NCI-H1417 treated with DMSO at 0.1 percent for 48 hours (cell line): ENCODE results near the gene FOXD3.

ENCODE experiments used
- DNase-seq: peaks from one replicate; lab custom pipeline; 2025; lab: John Stamatoyannopoulos, UW

The FOXD3 gene

GRCh38 chr1:63322114-63322943 lies at the start of gene FOXD3:
FOXD3 (plus strand) TSS chr1:63322567; CDS start chr1:63323059, 492 bp downstream.
- DNase-seq: no peak

DNA sequence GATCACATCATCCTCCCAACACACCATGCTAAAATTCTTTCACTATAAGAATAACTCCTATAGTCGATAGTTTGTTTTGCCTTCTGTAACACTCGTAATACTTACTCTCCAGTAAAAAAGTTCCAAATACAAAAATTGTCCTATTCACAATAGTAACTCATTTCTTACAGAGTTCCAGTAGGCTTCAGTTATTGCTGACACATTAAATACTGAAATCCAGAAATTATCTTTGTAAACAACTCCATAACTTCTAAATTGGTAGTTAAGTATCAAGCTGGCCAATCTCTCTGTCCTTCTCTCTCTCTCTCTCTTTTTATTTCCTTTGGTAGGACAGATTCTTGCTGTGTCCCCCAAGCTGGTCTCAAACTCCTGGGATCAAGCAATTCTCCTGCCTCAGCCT lies 49.6 kb upstream of the FOXD3 start:
- DNase-seq: no peak

DNA sequence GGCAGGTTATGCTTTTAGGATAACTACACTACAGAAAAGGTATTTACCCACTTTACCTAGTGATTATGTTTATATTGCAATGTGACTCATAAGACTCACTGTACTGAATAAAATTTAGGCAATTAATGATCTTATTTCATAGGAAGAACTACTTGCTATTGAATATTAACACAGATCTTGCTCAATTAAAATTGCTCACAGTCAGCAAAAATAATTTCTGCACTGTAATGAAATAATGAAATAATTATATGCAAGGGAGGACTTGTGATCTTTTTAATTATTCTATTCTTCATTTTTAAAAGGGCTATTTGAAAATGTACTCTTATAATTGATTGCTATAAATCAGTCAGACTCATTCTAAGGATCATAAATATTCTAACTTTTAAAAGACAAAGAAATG lies 48.0 kb upstream of the FOXD3 start:
- no peak for DNase-seq

- no peak for DNase-seq
Measured at GRCh38 chr1:63274979-63275378, 47.4 kb upstream of the FOXD3 start.

DNA sequence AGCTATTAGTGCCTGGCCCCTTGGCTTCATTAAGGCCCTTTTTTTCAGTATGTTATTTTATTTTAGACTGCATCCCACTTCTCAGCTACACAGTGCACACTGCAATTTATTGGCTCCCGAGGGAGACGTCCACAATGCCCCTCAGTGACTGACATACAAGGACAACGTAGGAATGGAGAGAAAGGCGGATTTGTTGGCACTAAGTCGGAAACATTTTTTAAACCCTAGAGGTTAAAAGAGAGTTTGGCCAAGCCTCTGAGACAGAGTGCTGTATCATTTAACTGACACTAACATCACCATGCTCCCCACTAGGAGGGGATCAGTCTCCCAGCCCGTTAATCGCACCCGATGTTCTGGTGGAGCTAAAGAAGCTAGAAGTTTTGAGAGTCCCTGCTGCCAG lies 45.7 kb upstream of the FOXD3 start:
- no peak for DNase-seq

GRCh38 chr1:63277195-63278192 lies 44.9 kb upstream of the FOXD3 start:
- DNase-seq: no peak

DNA sequence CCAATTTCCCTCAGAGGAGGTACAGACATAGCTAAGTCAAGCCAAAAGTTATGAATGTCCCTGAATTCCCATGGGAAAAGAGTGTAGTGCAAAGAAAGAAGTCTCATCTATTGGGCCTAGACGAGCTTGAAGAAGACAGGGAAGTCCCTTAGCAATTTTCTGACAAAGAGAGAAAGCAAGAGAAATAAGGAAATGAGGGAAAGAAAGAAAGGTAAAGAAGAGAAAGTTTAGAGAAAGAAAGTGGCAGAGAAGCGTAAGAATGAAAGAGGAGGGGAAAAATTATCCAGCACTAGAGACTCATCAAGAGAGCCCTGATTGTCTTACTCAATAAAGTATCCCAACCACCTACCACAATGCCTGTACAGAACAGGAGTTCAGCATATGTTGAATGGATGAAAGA lies 40.6 kb upstream of the FOXD3 start:
- DNase-seq: no peak

DNA sequence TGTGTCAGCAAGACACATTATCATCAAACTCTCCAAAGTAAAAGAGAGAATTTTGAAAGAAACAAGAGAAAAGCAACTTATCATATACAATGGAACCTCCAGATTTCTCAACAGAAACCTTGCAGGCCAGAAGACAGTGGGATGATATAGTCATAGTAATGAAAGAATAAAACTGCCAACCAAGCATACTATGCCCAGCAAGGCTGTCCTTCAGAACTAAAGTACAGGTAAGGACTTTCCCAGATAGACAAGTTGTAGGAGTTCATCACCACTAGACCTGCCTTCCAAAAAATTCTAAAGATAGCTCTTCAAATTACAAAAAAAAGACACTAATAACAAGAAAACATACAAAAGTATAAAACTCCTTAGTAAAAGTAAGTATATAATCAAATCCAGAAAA lies 33.2 kb upstream of the FOXD3 start:
- DNase-seq: no peak

- DNase-seq: no peak
Measured at GRCh38 chr1:63294803-63295594, 27.4 kb upstream of the FOXD3 start.

- DNase-seq: no peak
Measured at GRCh38 chr1:63304410-63304809, 18.0 kb upstream of the FOXD3 start.

DNA sequence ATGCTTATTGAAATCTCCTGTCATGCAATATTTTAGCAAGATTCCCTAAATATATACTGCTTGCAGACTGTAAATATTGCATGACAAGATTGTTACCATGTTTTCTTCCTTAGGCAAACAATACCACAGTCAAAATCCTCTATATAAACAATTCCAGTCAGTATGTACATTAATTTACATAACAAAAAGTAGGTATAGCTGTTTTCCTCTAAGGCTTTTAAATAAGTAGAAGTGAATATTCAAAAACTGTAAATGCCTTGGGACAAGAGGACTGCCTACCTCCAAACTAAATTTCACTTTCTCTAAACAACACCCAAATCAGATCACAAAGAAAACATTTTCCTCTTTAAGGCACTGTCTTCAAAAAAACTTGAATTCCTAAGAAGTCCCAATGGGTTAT lies 17.3 kb upstream of the FOXD3 start:
- DNase-seq: no peak

- DNase-seq: no peak
Measured at GRCh38 chr1:63307196-63307794, 15.1 kb upstream of the FOXD3 start.

DNA sequence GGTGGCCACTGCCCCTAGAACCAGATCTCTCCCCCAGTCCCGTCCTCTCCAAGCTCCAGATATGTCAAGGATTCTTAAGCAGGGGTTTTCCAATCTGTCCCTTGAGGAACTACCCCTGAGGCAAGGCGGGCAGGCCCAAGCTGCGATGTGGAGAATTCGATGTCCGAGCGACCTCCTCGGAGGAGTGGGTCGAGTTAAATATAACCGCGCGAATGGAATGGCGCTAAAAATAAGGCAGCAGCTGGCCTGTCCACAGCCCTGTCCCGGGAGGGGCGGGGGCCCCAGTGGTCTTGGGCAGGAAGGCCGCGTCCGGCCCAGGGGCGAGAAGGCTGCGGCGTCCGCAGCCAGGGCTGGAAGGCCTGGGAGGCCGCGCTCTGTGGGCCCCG lies 5.8 kb upstream of the FOXD3 start:
- no peak for DNase-seq

DNA sequence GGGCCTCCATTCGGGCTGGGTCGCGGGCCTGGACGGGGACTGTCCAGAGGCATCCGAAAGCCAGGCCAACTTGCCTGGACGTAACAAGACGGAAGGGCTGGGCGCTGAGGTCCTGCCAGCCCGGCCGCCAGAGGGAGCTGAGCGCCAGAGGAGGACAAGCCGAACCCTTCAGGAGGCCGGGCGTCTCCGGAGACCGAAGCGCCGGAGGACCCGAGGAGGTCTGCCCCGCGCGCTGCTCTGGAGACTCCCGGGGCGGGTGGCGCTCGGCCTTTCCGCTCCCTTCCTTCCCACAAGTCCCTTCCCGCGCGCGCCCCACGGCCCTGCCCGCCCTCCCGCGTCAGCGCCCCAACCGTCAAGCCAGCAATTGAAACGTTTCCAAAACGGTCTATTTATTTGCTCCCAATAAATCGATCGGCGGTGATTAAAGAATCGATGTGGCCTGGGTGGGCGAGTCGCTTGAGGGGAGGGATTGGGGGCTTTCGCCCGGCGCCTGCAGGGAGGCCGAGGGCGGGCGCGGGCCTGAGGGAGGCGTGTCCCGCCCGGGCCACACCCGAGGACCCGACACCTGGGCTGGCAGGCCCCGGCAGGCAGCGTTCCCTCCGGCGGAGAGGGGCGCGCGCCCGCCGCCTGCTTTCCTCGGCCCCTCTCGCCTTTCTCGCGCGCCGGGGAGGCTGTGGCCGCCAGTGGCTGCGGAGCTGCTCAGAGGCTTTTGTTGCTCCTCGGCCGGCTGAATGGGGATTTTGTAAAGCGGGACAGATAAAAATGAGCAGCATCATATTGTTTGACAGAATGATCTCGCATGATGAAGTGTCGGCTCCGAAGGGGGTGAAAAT lies 5.2 kb upstream of the FOXD3 start:
- DNase-seq: no peak

DNA sequence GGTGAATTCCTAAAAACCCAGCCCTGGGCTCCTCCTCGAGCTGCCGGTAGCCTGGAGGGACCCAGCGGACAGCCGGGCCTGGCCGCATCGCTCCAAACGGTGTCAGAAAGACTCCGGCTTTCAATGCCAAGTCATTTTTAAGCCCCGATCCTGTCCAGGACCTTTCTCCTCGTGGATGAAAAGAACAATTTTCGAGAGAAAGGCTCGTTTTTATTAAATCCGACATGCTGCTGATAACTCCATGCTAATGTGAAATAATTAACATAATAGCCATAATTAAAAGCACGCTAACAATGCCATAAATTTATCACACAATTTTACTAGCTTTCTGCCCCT lies 4.6 kb upstream of the FOXD3 start:
- no peak for DNase-seq

GRCh38 chr1:63318201-63318979 lies 4.0 kb upstream of the FOXD3 start:
- DNase-seq: no peak

DNA sequence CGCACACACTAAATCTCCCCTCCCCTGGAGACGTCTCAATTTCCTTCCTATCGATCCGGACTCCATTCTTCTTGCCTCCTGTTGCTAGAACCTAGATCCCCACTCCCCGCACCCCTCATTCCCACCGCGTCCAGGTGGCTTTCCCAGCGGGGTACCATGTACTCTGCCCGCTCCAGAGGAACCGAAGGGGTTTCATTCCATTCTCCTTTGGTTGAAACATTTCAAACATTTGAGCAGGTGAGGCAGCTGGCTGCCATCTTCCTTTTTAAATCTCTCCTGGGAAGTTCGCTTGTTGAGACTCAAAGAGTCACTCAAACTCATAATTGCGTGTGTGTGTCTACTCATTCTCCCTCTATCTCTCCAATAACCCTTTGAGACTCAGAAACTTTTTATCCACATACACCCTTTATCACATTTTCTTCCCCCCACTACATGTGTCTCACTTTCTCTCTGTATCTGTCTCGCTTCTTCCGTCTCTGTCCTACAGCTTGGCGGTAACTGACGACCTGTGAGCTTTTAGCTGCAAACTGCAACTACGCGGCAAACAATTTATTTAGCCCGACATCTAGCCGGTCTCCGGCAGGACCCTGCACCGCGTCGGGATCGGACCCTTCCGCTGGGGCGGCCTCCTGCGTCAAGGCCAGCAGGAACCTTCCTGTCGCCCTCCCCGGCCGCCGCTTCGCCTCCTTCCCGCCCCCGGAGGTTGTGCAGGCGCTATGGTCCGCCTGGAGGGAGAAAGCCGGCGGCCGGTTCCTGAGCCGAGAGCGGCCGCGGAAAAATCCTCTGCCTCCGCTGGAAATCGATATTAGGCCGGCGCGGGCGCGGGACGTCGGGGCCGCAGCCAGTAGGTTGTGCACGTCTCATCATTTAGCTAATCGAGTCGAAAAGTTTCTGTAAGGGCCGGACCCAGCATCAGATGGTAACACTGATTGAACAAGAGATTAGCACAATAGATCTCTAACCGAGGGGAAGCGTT lies 3.0 kb upstream of the FOXD3 start:
- DNase-seq: no peak

DNA sequence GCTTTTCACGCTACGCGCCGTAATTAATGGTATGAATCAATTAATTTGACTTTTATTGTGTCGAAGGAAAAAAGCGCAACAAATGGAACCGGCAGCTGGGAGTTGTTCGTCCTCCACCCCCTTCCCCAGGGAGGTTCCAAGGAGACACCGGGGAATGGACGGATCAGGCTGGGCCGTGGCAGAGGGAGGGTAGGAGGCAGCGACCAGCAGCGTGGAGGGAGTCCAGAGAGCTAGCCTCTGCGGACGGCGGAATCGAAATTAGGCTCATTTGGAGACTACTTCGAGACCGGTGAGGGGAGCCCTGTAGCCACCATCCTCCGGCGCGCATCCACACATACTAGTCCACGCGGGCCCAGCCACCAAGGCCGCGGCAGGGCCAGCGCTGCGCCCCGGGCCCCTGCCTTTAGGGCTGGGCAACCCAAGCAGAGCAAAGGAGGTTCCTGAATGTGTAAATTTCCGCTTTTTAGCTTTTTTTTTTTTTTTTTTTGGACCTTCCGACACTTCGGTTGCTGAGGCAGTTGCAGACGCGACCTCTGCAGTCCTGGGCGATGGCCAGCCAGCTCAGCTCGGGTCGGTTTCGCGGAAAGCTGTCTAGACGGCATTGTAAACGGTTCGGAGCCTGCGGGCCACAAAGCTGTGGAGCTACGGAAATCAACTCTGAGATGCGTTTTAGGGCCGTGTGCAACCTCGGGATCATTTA lies 2.2 kb upstream of the FOXD3 start:
- DNase-seq: no peak
